Neural cell (in vitro differentiated cells): Measurements from ENCODE around the gene GRHL1.

Experiments
- CTCF ChIP-seq: fragments of 450-650 bp; IDR thresholded peaks from 2 replicates; pipeline ENCODE4 v1.5.1; 2014; ENCODE audit warnings: antibody characterized with exemption, mild to moderate bottlenecking, moderate library complexity; ENCODE audit not compliant: poor library complexity, severe bottlenecking
- EP300 ChIP-seq: fragments of 450-650 bp; conservative IDR thresholded peaks from 2 replicates; pipeline ENCODE4 v1.6.1; 2014; ENCODE audit warnings: antibody characterized with exemption, mild to moderate bottlenecking, moderate library complexity; ENCODE audit not compliant: poor library complexity, severe bottlenecking
- EZH2 ChIP-seq: fragments of 200-600, 300-800 bp; shearing (Covaris generic), sonication (generic); IDR thresholded peaks from 2 replicates; pipeline ENCODE4 v1.6.1; 2014; ENCODE audit warnings: antibody characterized with exemption, low read length, borderline replicate concordance, mild to moderate bottlenecking; ENCODE audit not compliant: insufficient read depth, poor library complexity, severe bottlenecking
- POLR2AphosphoS5 ChIP-seq: IDR thresholded peaks from 2 replicates; pipeline ENCODE4 v1.6.1; 2012
- RAD21 ChIP-seq: fragments of 450-650 bp; conservative IDR thresholded peaks from 2 replicates; pipeline ENCODE4 v1.6.1; 2014; ENCODE audit warnings: antibody characterized with exemption, mild to moderate bottlenecking, moderate library complexity
- SMC3 ChIP-seq: fragments of 450-650 bp; conservative IDR thresholded peaks from 2 replicates; pipeline ENCODE4 v1.6.1; 2014; ENCODE audit warnings: antibody characterized with exemption, mild to moderate bottlenecking, moderate library complexity; ENCODE audit not compliant: poor library complexity

- no peak for TF ChIP-seq EZH2
- TF ChIP-seq CTCF = no peak
- TF ChIP-seq RAD21 = no peak
- TF ChIP-seq POLR2AphosphoS5 = no peak
- TF ChIP-seq EP300 = no peak
- TF ChIP-seq SMC3 = no peak
Observed at GRCh38 chr2:9939587-9940485, 11.7 kb upstream of the GRHL1 start.
